Left cardiac atrium (tissue), 4 donors: ENCODE measurements around the gene PCK1. TPM values are rescaled to one million over a fixed set of nuclear protein-coding genes. Genes with fewer than 3 reads are reported as not detected.
A peak's percentile ranks its signal among the peaks of the same experiment; 100 is the strongest.

ENCODE experiments used
- ATAC-seq, 2 donors: fragments of 200-7000 bp; cut with Tn5 transposase; one replicate each; pipeline ENCODE4 v1.9.1; 2020; ENCODE audit warnings: mild to moderate bottlenecking in 2 of 2, moderate library complexity in 2 of 2
- DNase-seq: peaks from one replicate; pipeline ENCODE4 v3.0.0-alpha.2; 2020
- intact Hi-C, 2 donors: fragments of 100-400 bp; cut with DNase I; formaldehyde crosslinking; loops; one replicate each; pipeline versions ENCODE4 v1.14.1 to v1.15.1; 2022 to 2023
- total RNA-seq, 2 donors: library from RNA; stranded (reverse); fragmentation: NEBNext Ultra II Directional; extraction: Animal tissue kit (Norgen Biotek cat#: 25700); gene quantifications; one replicate each; pipeline ENCODE4 v1.2.1, GENCODE V29; 2021
- donor health status: DM: no; HTN: yes; CAD: no.
- donor health status: DM: no; HTN: yes; CAD: no; lungs with severe emphysema.
- donor health status: DM: yes; HTN: yes; CAD: no.
- donor health status: Dilated cardiomyopathy.

Gene PCK1
- total RNA-seq, 2 donors from 2014 or later: 21.6 to 72.2 TPM

- DNase-seq: no peak
- ATAC-seq: no peak
- intact Hi-C loops: no loop called here
Measured at GRCh38 chr20:57583289-57584257, 22.7 kb downstream of the PCK1 start.

- DNase-seq (no peak), ATAC-seq (no peak)
- intact Hi-C loops: no loop called here
Measured at GRCh38 chr20:57584768-57585461, 24.0 kb downstream of the PCK1 start.

- intact Hi-C loops: no loop called here
- ATAC-seq (no peak), DNase-seq (no peak)
Measured at GRCh38 chr20:57585466-57586213, 24.7 kb downstream of the PCK1 start.

GRCh38 chr20:57586370-57586793 lies 25.5 kb downstream of the PCK1 start:
- ATAC-seq (peak in 1 of 2 donors; percentile 67), DNase-seq (no peak)
- intact Hi-C loops: no loop called here

GRCh38 chr20:57586943-57587277 lies 26.0 kb downstream of the PCK1 start:
- no peak for DNase-seq
- intact Hi-C loops: no loop called here
- ATAC-seq: no peak

- no peak for ATAC-seq
- DNase-seq: no peak
- intact Hi-C loops: no loop called here
Measured at GRCh38 chr20:57587278-57587988, 26.5 kb downstream of the PCK1 start.

- intact Hi-C loops: no loop called here
- ATAC-seq: no peak
Measured at GRCh38 chr20:57587989-57588377, 27.1 kb downstream of the PCK1 start.

GRCh38 chr20:57588596-57588995 lies 27.7 kb downstream of the PCK1 start:
- ATAC-seq: no peak
- DNase-seq: no peak
- intact Hi-C loops: no loop called here

More at GRCh38 chr20:57587989-57588377, 27.1 kb downstream of the PCK1 start:
- no peak for DNase-seq

GRCh38 chr20:57589123-57589727 lies 28.3 kb downstream of the PCK1 start:
- DNase-seq (no peak), ATAC-seq (no peak)
- intact Hi-C loops: no loop called here

GRCh38 chr20:57589728-57590484 lies 29.0 kb downstream of the PCK1 start:
- no peak for DNase-seq
- intact Hi-C loops: loop anchor here in 1 of 2 donors (10.0 kb wide), 1 partner anchor 205 kb away; no protein-coding TSS in a partner anchor
- ATAC-seq: no peak

- no peak for DNase-seq
- no peak for ATAC-seq
- intact Hi-C loops: loop anchor here in 1 of 2 donors (1.0 to 10.0 kb wide), 2 partner anchors 75 to 206 kb away; no protein-coding TSS in a partner anchor
Measured at GRCh38 chr20:57590485-57591288, 29.8 kb downstream of the PCK1 start.

- no peak for DNase-seq
- ATAC-seq: no peak
- intact Hi-C loops: loop anchor here in 1 of 2 donors (1.0 to 10.0 kb wide), 2 partner anchors 76 to 207 kb away; no protein-coding TSS in a partner anchor
Measured at GRCh38 chr20:57591289-57592229, 30.6 kb downstream of the PCK1 start.

GRCh38 chr20:57592263-57593092 lies 31.6 kb downstream of the PCK1 start:
- ATAC-seq: no peak
- DNase-seq: no peak

GRCh38 chr20:57593134-57593886 lies 32.4 kb downstream of the PCK1 start:
- ATAC-seq: no peak
- no peak for DNase-seq
- intact Hi-C loops: loop anchor here in 1 of 2 donors (10.0 kb wide), 1 partner anchor 209 kb away; no protein-coding TSS in a partner anchor

More at GRCh38 chr20:57592263-57593092, 31.6 kb downstream of the PCK1 start:
- intact Hi-C loops: loop anchor here in 1 of 2 donors (10.0 kb wide), 1 partner anchor 208 kb away; no protein-coding TSS in a partner anchor
